GM21825 (cell line): ENCODE measurements around the gene SARDH.

Experiments
- ATAC-seq: cut with Tn5 transposase; IDR thresholded peaks from one replicate; pipeline ENCODE4 v1.9.1; 2021; ENCODE audit warnings: mild to moderate bottlenecking, moderate library complexity; ENCODE audit not compliant: unreplicated experiment

The SARDH gene

GRCh38 chr9:133737774-133738639 is at the start of gene SARDH:
SARDH (minus strand) TSS chr9:133738352; CDS start chr9:133734173, 4,179 bp downstream.
- ATAC-seq, result no peak

- ATAC-seq, result no peak
Observed at GRCh38 chr9:133787754-133788025, 49.5 kb upstream of the SARDH start.

GRCh38 chr9:133786907-133787753 is 49.0 kb upstream of the SARDH start:
- no peak for ATAC-seq

GRCh38 chr9:133786371-133786753 is 48.2 kb upstream of the SARDH start:
- ATAC-seq, result peak; percentile 37

- ATAC-seq, result no peak
Observed at GRCh38 chr9:133785753-133786370, 47.7 kb upstream of the SARDH start.

- ATAC-seq, result no peak
Observed at GRCh38 chr9:133784731-133785561, 46.8 kb upstream of the SARDH start.

- no peak for ATAC-seq
Observed at GRCh38 chr9:133783331-133783731, 45.2 kb upstream of the SARDH start.

- ATAC-seq, result no peak
Observed at GRCh38 chr9:133782157-133783130, 44.3 kb upstream of the SARDH start.

GRCh38 chr9:133781828-133782135 is 43.6 kb upstream of the SARDH start:
- no peak for ATAC-seq

- no peak for ATAC-seq
Observed at GRCh38 chr9:133780962-133781827, 43.0 kb upstream of the SARDH start.

- no peak for ATAC-seq
Observed at GRCh38 chr9:133780404-133780945, 42.3 kb upstream of the SARDH start.

- no peak for ATAC-seq
Observed at GRCh38 chr9:133779516-133780403, 41.6 kb upstream of the SARDH start.

GRCh38 chr9:133779081-133779480 is 40.9 kb upstream of the SARDH start:
- ATAC-seq, result no peak

GRCh38 chr9:133778336-133779013 is 40.3 kb upstream of the SARDH start:
- ATAC-seq, result no peak

GRCh38 chr9:133777871-133778270 is 39.7 kb upstream of the SARDH start:
- no peak for ATAC-seq

- no peak for ATAC-seq
Observed at GRCh38 chr9:133777068-133777791, 39.1 kb upstream of the SARDH start.
